Lung (tissue), 12 donors: ENCODE data around the gene MT1F. TPM values are rescaled to one million over a fixed set of nuclear protein-coding genes. Genes with fewer than 3 reads are reported as not detected.
A peak's percentile ranks its signal among the peaks of the same experiment; 100 is the strongest.

Experiments
- ATAC-seq: fragments of 200-7000 bp; cut with Tn5 transposase; one replicate; pipeline ENCODE4 v1.9.1; 2020; ENCODE audit warnings: moderate number of reproducible peaks; ENCODE audit not compliant: insufficient read depth, low FRiP score
- DNase-seq, 3 donors: peaks; one replicate each; pipeline ENCODE4 v3.0.0-alpha.2; 2013 to 2017
- H3K27ac ChIP-seq, 2 donors: one replicate each; pipeline ENCODE4 v1.5.1; 2013; ENCODE audit warnings: mild to moderate bottlenecking in 2 of 2, moderate library complexity in 2 of 2, control low read depth in 1 of 2, inconsistent platforms in 1 of 2, low read depth in 1 of 2, low read length in 1 of 2
- H3K27me3 ChIP-seq, 3 donors: one replicate each; pipeline ENCODE4 v1.5.1; 2013; ENCODE audit warnings: low read length in 2 of 3; ENCODE audit not compliant: control insufficient read depth in 3 of 3, insufficient read depth in 3 of 3
- H3K36me3 ChIP-seq, 4 donors: one replicate each; pipeline ENCODE4 v1.5.1; 2013; ENCODE audit warnings: low read length in 4 of 4, mild to moderate bottlenecking in 1 of 4, moderate library complexity in 1 of 4; ENCODE audit not compliant: control insufficient read depth in 4 of 4, insufficient read depth in 4 of 4
- H3K4me1 ChIP-seq, 5 donors: one replicate each; pipeline ENCODE4 v1.5.1; 2013; ENCODE audit warnings: low read length in 5 of 5, mild to moderate bottlenecking in 2 of 5, moderate library complexity in 1 of 5; ENCODE audit not compliant: control insufficient read depth in 5 of 5, insufficient read depth in 5 of 5
- H3K4me3 ChIP-seq: one replicate; pipeline ENCODE4 v1.5.1; 2013; ENCODE audit warnings: mild to moderate bottlenecking, control low read depth, moderate library complexity
- H3K9ac ChIP-seq, 2 donors: one replicate each; pipeline ENCODE4 v1.5.1; 2013; ENCODE audit warnings: low read length in 2 of 2, control low read depth in 1 of 2; ENCODE audit not compliant: insufficient read depth in 1 of 2
- H3K9me3 ChIP-seq, 4 donors: one replicate each; pipeline ENCODE4 v1.5.1; 2013; ENCODE audit warnings: low read length in 3 of 4, mild to moderate bottlenecking in 1 of 4, moderate library complexity in 1 of 4; ENCODE audit not compliant: control insufficient read depth in 4 of 4, insufficient read depth in 3 of 4
- CTCF ChIP-seq: IDR thresholded peaks from 2 replicates; pipeline ENCODE4 v1.5.1; 2012; ENCODE audit warnings: mild to moderate bottlenecking; ENCODE audit errors: control extremely low read depth, extremely low read depth
- WGBS, 2 donors: extraction: QIAGEN DNeasy Blood & Tissue Kit; methylation state at CpG; one replicate each; pipeline ENCODE4 v1.1.7; 2013; 5-methylcytosine and 5-hydroxymethylcytosine counted together
- polyA plus RNA-seq, 2 donors: library from polyadenylated mRNA; stranded (reverse); fragments of 200-250 nt; gene quantifications; one replicate each; pipeline ENCODE4 v1.2.1, GENCODE V29; 2013
- total RNA-seq, 2 donors: library from RNA; depleted of rRNA in 1 of 2; stranded (reverse); fragments of >200 nt in 1 of 2; gene quantifications; one replicate each; pipeline ENCODE4 v1.2.1, GENCODE V29; 2014 to 2021
- donor health status: control.
- donor health status: control.
- donor health status: Bipolar disorder and iron deficiency.
- donor health status: healthy.
- donor health status: DM: yes; HTN: yes; CAD: no.

The MT1F gene
- total and polyA plus RNA-seq, 4 donors, result 3.6 to 42.0 (median 20.9) TPM

- Histone ChIP-seq H3K27ac (no peak overlapping the region), H3K4me3 (no peak overlapping the region), H3K27me3 (peaks cover 0 to 34% (median 4%) of the 10 kb centered on the region in 3 donors), H3K36me3 (no peaks in the 10 kb centered on the region), H3K9ac (no peak overlapping the region), H3K9me3 (peaks cover 0 to 2% (median 0%) of the 10 kb centered on the region in 4 donors), H3K4me1 (peaks cover 4 to 31% (median 10%) of the 10 kb centered on the region in 5 donors)
- no peak for ATAC-seq
- DNase-seq, result no peak
- TF ChIP-seq CTCF, result no peak
Observed at GRCh38 chr16:56614549-56614991, 43.2 kb upstream of the MT1F start.

GRCh38 chr16:56615353-56615752, 42.4 kb upstream of the MT1F start:
- TF ChIP-seq CTCF, result no peak
- ATAC-seq (no peak), DNase-seq (no peak)
- no peaks in the 10 kb centered on the region for H3K36me3 ChIP-seq
- peaks cover 4 to 25% (median 7%) of the 10 kb centered on the region in 5 donors for H3K4me1 ChIP-seq
- no peak overlapping the region for H3K4me3 ChIP-seq
- peaks cover 0 to 2% (median 0%) of the 10 kb centered on the region in 4 donors for H3K9me3 ChIP-seq
- peaks cover 0 to 36% (median 6%) of the 10 kb centered on the region in 3 donors for H3K27me3 ChIP-seq
- no peak overlapping the region for H3K27ac ChIP-seq
- no peak overlapping the region for H3K9ac ChIP-seq
- WGBS, 2 donors, result 91 to 95% methylated on average over 3 of the region's 3 CpGs

- H3K27ac ChIP-seq, result peak overlapping the region in 1 of 2 donors; percentile 75
- H3K9me3 ChIP-seq, result peaks cover 0 to 2% (median 0%) of the 10 kb centered on the region in 4 donors
- peaks cover 0 to 40% (median 6%) of the 10 kb centered on the region in 3 donors for H3K27me3 ChIP-seq
- ATAC-seq (no peak), DNase-seq (no peak)
- no peak for TF ChIP-seq CTCF
- 33 to 38% methylated on average over 23 of the region's 23 CpGs for WGBS, 2 donors
- H3K4me3 ChIP-seq, result peak overlapping the region; percentile 1
- H3K9ac ChIP-seq, result no peak overlapping the region
- peaks cover 0 to 14% (median 7%) of the 10 kb centered on the region in 5 donors for H3K4me1 ChIP-seq
- no peaks in the 10 kb centered on the region for H3K36me3 ChIP-seq
Observed at GRCh38 chr16:56616608-56617211, 41.0 kb upstream of the MT1F start.
